Measurements from ENCODE around the gene ABTB2. TPM values are rescaled to one million over a fixed set of nuclear protein-coding genes. Genes with fewer than 3 reads are reported as not detected.

ABTB2 gene
- total and polyA plus RNA-seq, 9 of the 15 experiments (the other 6 are each of a cell fraction or from before 2014, with no cell fraction given) = 0.03 to 0.18 (median 0.12) TPM; not detected in 2

DNA sequence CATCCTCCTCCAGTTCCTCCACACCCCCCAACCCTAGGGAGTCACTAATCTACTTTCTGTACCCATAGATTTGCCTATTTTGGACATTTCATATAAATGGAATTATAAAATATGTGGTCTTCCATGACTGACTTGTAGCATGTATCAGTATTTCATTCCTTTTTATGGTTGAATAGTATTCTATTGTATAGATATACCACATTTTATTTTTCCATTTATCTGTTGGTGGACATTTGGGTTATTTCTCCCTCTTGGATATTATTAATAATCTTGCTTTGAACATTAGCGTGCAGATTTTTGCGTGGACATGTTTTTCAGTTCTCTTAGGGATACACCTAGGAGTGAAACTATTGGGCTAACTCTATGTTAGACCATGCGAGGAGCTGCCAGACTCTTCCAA lies 229.0 kb downstream of the ABTB2 start:
- TF ChIP-seq ZNF830 (CRISPR knock-in tag; IDR thresholded peaks at IDR 0.05) (no peak), FOSL1 (tag; conservative IDR thresholded peaks at IDR 0.05) (no peak), XRCC5 (IDR thresholded peaks at IDR 0.05; ENCODE audit: low read depth, low read length) (no peak), LEF1 (IDR thresholded peaks at IDR 0.05) (no peak), CXXC5 (CRISPR knock-in tag; IDR thresholded peaks at IDR 0.05) (no peak), NFE2L1 (tag; IDR thresholded peaks at IDR 0.05; ENCODE audit: borderline replicate concordance, low read depth) (no peak), FIP1L1 (IDR thresholded peaks at IDR 0.05; ENCODE audit: low read depth, low read length, poor library complexity, severe bottlenecking) (no peak), SIN3A (IDR thresholded peaks at IDR 0.05; ENCODE audit: borderline replicate concordance in 2 of 2, control insufficient read depth in 1 of 2, low read depth in 2 of 2, low read length in 2 of 2) (no peak), MED1 (CRISPR knock-in tag; IDR thresholded peaks at IDR 0.05; ENCODE audit: borderline replicate concordance) (no peak)
- TF ChIP-seq, protein P1, sequence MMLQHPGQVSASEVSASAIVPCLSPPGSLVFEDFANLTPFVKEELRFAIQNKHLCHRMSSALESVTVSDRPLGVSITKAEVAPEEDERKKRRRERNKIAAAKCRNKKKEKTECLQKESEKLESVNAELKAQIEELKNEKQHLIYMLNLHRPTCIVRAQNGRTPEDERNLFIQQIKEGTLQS (IDR thresholded peaks at IDR 0.05) = no peak
- TF ChIP-seq, protein P1 (CRISPR knock-in tag; conservative IDR thresholded peaks at IDR 0.05) = no peak
- TF ChIP-seq, protein P2, sequence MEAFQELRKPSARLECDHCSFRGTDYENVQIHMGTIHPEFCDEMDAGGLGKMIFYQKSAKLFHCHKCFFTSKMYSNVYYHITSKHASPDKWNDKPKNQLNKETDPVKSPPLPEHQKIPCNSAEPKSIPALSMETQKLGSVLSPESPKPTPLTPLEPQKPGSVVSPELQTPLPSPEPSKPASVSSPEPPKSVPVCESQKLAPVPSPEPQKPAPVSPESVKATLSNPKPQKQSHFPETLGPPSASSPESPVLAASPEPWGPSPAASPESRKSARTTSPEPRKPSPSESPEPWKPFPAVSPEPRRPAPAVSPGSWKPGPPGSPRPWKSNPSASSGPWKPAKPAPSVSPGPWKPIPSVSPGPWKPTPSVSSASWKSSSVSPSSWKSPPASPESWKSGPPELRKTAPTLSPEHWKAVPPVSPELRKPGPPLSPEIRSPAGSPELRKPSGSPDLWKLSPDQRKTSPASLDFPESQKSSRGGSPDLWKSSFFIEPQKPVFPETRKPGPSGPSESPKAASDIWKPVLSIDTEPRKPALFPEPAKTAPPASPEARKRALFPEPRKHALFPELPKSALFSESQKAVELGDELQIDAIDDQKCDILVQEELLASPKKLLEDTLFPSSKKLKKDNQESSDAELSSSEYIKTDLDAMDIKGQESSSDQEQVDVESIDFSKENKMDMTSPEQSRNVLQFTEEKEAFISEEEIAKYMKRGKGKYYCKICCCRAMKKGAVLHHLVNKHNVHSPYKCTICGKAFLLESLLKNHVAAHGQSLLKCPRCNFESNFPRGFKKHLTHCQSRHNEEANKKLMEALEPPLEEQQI (IDR thresholded peaks at IDR 0.05) = no peak
- TF ChIP-seq, protein P3, sequence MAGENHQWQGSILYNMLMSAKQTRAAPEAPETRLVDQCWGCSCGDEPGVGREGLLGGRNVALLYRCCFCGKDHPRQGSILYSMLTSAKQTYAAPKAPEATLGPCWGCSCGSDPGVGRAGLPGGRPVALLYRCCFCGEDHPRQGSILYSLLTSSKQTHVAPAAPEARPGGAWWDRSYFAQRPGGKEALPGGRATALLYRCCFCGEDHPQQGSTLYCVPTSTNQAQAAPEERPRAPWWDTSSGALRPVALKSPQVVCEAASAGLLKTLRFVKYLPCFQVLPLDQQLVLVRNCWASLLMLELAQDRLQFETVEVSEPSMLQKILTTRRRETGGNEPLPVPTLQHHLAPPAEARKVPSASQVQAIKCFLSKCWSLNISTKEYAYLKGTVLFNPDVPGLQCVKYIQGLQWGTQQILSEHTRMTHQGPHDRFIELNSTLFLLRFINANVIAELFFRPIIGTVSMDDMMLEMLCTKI (IDR thresholded peaks at IDR 0.05; ENCODE audit: partially characterized antibody) = no peak
- TF ChIP-seq, protein P4, sequence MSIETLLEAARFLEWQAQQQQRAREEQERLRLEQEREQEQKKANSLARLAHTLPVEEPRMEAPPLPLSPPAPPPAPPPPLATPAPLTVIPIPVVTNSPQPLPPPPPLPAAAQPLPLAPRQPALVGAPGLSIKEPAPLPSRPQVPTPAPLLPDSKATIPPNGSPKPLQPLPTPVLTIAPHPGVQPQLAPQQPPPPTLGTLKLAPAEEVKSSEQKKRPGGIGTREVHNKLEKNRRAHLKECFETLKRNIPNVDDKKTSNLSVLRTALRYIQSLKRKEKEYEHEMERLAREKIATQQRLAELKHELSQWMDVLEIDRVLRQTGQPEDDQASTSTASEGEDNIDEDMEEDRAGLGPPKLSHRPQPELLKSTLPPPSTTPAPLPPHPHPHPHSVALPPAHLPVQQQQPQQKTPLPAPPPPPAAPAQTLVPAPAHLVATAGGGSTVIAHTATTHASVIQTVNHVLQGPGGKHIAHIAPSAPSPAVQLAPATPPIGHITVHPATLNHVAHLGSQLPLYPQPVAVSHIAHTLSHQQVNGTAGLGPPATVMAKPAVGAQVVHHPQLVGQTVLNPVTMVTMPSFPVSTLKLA (conservative IDR thresholded peaks at IDR 0.05) = no peak
- intact Hi-C loops (cut with micrococcal nuclease) (no loop called here), in situ Hi-C loops (cut with MboI) (no loop called here)
- Histone ChIP-seq H3K9me3 (replicated peaks; ENCODE audit: control insufficient read depth, insufficient read depth, low read depth, low read length) (no peaks in the 10 kb centered on the region), H4K20me1 (replicated peaks; ENCODE audit: control insufficient read depth, insufficient read depth, low read length) (0 out of 2 replicates have a peak, but pooled peaks cover 3% of the 10 kb centered on the region), H3K79me2 (ENCODE audit: control insufficient read depth, insufficient read depth, low read length) (no peaks in the 10 kb centered on the region), H3K27ac (ENCODE audit: extremely low read depth, low read depth, low read length) (no peak overlapping the region), H3K4me3 (no peak overlapping the region), H3K27me3 (ENCODE audit: control insufficient read depth in 2 of 2, insufficient read depth in 2 of 2, low read length in 2 of 2) (no peaks in the 10 kb centered on the region), H2AFZ (ENCODE audit: low read depth, low read length) (no peak overlapping the region), H3K36me3 (ENCODE audit: control insufficient read depth, insufficient read depth, low read length) (peaks cover 95% of the 10 kb centered on the region), H3K4me2 (ENCODE audit: insufficient read depth, low read length) (no peak overlapping the region), H3K9ac (ENCODE audit: insufficient read depth in 1 of 2, low read depth in 2 of 2, low read length in 2 of 2) (no peak overlapping the region), H3K9me1 (ENCODE audit: control insufficient read depth, insufficient read depth, low read length) (no peaks in the 10 kb centered on the region), H3K4me1 (replicated peaks in 1 of 2; ENCODE audit: control insufficient read depth in 2 of 2, insufficient read depth in 2 of 2, low read length in 2 of 2) (no peaks in the 10 kb centered on the region)
- DNase-seq (ENCODE audit: extremely low read depth in 1 of 4, low spot score in 3 of 4) (no peak), FAIRE-seq (no peak), ATAC-seq (no peak)
- ChIA-PET CTCF (ENCODE audit: low intra/inter-chr PET ratio) (no interaction called here), POLR2A (interaction anchor here (0.6 kb wide), 1 partner anchor 145 kb away, joined by 3 read pairs; no protein-coding TSS in a partner anchor)
- no TSS peak for BruUV-seq (replicated peaks)
- whole genome bisulfite sequencing (ENCODE audit: insufficient coverage, low coverage, missing lambda C conversion rate) = 100% methylated on average over 3 of the region's 3 CpGs

Measured in K562 (cell line).